ENCODE results near the gene ERC2.

DNA sequence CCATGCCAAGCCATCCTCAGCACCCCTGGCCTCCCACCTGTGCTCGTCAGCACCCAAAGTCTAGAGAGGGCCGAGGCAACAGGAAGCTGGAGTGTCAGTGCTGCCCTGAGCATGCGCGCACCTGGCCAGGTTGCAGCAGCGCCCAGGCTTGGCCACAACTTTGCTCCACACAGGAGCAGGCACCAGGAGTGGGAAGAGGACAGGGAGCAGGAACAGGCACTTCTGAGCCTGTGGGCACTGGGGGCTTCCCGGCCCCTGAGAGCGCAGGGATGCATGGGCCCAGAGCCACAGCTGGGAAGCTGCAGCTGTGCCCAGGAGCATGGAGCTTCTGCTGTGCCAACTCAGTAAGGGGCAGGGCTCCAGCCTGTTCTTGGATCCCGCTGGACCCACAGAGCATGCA is 509.7 kb downstream of the ERC2 start:
- TF ChIP-seq, protein P1, sequence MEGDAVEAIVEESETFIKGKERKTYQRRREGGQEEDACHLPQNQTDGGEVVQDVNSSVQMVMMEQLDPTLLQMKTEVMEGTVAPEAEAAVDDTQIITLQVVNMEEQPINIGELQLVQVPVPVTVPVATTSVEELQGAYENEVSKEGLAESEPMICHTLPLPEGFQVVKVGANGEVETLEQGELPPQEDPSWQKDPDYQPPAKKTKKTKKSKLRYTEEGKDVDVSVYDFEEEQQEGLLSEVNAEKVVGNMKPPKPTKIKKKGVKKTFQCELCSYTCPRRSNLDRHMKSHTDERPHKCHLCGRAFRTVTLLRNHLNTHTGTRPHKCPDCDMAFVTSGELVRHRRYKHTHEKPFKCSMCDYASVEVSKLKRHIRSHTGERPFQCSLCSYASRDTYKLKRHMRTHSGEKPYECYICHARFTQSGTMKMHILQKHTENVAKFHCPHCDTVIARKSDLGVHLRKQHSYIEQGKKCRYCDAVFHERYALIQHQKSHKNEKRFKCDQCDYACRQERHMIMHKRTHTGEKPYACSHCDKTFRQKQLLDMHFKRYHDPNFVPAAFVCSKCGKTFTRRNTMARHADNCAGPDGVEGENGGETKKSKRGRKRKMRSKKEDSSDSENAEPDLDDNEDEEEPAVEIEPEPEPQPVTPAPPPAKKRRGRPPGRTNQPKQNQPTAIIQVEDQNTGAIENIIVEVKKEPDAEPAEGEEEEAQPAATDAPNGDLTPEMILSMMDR (IDR thresholded peaks at IDR 0.05): no peak
- TF ChIP-seq POLR2AphosphoS5 (IDR thresholded peaks at IDR 0.05): no peak
